Measurements from ENCODE around the gene FKBP11. TPM values are rescaled to one million over a fixed set of nuclear protein-coding genes. Genes with fewer than 3 reads are reported as not detected.

The FKBP11 gene
- total RNA-seq, 1 experiment from 2014 or later, result 21.1 TPM

- H3K4me3 ChIP-seq (ENCODE audit: low read depth in 2 of 2, low read length in 2 of 2), result no peak overlapping the region
- CTCF ChIA-PET, result no interaction called here
- intact Hi-C loops (cut with micrococcal nuclease; ENCODE audit: unreplicated experiment), result no loop called here
- no peaks in the 10 kb centered on the region for H3K27me3 ChIP-seq (ENCODE audit: control insufficient read depth, insufficient read depth, low read length)
- no peak for ATAC-seq
- H3K27ac ChIP-seq (ENCODE audit: low read length), result no peak overlapping the region
- no peaks in the 10 kb centered on the region for H3K4me1 ChIP-seq (ENCODE audit: control insufficient read depth, insufficient read depth, low read length)
- DNase-seq (ENCODE audit: low read depth, low spot score), result no peak
- TF ChIP-seq SIN3A (IDR thresholded peaks at IDR 0.05; ENCODE audit: borderline replicate concordance, insufficient read depth, low read depth, low read length) (no peak), REST (IDR thresholded peaks at IDR 0.05; ENCODE audit: insufficient read depth in 1 of 2, low read depth in 2 of 2, low read length in 1 of 2) (no peak), CTCF (IDR thresholded peaks at IDR 0.05) (no peak), POLR2AphosphoS5 (IDR thresholded peaks at IDR 0.05; ENCODE audit: low read depth, low read length) (no peak), TCF7L2 (IDR thresholded peaks at IDR 0.05; ENCODE audit: low read depth, low read length) (no peak)
- POLR2A ChIA-PET, result interaction anchor here (0.7 kb wide), 1 partner anchor 26 kb away, joined by 4 read pairs; no protein-coding TSS in a partner anchor
- in situ Hi-C loops (cut with HindIII; ENCODE audit: low pct_unique_long_range_greater_than_20kb, low sequenced_read_pairs), result no loop called here
- no TSS peak for BruUV-seq (replicated peaks)
- 0 out of 2 replicates have a peak, but pooled peaks cover 3% of the 10 kb centered on the region for H3K36me3 ChIP-seq (ENCODE audit: control insufficient read depth, insufficient read depth, low read length)
- no peaks in the 10 kb centered on the region for H3K9me3 ChIP-seq (ENCODE audit: control insufficient read depth, insufficient read depth, low read depth, low read length)
These were observed 21.7 kb upstream of the FKBP11 start for GRCh38 chr12:48946943-48947342.

- in situ Hi-C loops (cut with HindIII; ENCODE audit: low pct_unique_long_range_greater_than_20kb, low sequenced_read_pairs) (no loop called here), intact Hi-C loops (cut with micrococcal nuclease; ENCODE audit: unreplicated experiment) (no loop called here)
- H3K4me1 ChIP-seq (ENCODE audit: control insufficient read depth, insufficient read depth, low read length), result no peaks in the 10 kb centered on the region
- H3K27me3 ChIP-seq (ENCODE audit: control insufficient read depth, insufficient read depth, low read length), result no peaks in the 10 kb centered on the region
- ChIA-PET CTCF (no interaction called here), POLR2A (interaction anchor here (0.6 kb wide), 1 partner anchor 47 kb away, joined by 3 read pairs; no protein-coding TSS in a partner anchor)
- H3K36me3 ChIP-seq (ENCODE audit: control insufficient read depth, insufficient read depth, low read length), result 0 out of 2 replicates have a peak, but pooled peaks cover 5% of the 10 kb centered on the region
- BruUV-seq (replicated peaks), result TSS peak; percentile 53
- DNase-seq (ENCODE audit: low read depth, low spot score) (no peak), ATAC-seq (no peak)
- TF ChIP-seq POLR2AphosphoS5 (IDR thresholded peaks at IDR 0.05; ENCODE audit: low read depth, low read length), result no peak
- no peak for TF ChIP-seq REST (IDR thresholded peaks at IDR 0.05; ENCODE audit: insufficient read depth in 1 of 2, low read depth in 2 of 2, low read length in 1 of 2)
- TF ChIP-seq SIN3A (IDR thresholded peaks at IDR 0.05; ENCODE audit: borderline replicate concordance, insufficient read depth, low read depth, low read length), result no peak
- no peak for TF ChIP-seq CTCF (IDR thresholded peaks at IDR 0.05)
- H3K4me3 ChIP-seq (ENCODE audit: low read depth in 2 of 2, low read length in 2 of 2), result no peak overlapping the region
- no peak overlapping the region for H3K27ac ChIP-seq (ENCODE audit: low read length)
- no peaks in the 10 kb centered on the region for H3K9me3 ChIP-seq (ENCODE audit: control insufficient read depth, insufficient read depth, low read depth, low read length)
These were observed 20.9 kb upstream of the FKBP11 start for GRCh38 chr12:48946205-48946604.
